Measurements from ENCODE around the gene ADAM29.
"Not testable (repeated sequence)": the region's sequence is repeated elsewhere in the genome, so short reads cannot be mapped to it uniquely, and the experiment has no call there.

Gene ADAM29

DNA sequence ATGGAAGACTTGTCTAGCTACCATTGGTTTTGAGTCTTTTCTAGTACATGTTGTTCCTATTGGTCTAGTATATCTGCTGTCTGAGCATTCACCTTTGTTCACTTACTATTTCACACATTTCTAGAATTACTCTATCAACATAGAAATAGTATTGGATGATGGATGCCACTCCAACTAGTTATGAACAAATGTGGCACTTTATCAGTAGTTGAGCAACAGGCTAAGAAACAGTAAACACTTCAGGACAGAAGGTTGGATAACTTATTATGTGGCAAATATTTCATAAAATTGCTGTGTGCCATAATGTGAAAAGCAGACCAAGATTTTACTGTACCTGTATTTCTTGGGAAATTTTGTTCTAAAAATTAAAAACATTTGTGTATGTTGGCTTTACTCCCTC lies 46.8 kb upstream of the ADAM29 start:
- H3K9me2 ChIP-seq (replicated peaks; ENCODE audit: insufficient read depth, low read length) = no peaks in the 10 kb centered on the region
- no peaks in the 10 kb centered on the region for H3K9me3 ChIP-seq (ENCODE audit: insufficient read depth, low read length)

DNA sequence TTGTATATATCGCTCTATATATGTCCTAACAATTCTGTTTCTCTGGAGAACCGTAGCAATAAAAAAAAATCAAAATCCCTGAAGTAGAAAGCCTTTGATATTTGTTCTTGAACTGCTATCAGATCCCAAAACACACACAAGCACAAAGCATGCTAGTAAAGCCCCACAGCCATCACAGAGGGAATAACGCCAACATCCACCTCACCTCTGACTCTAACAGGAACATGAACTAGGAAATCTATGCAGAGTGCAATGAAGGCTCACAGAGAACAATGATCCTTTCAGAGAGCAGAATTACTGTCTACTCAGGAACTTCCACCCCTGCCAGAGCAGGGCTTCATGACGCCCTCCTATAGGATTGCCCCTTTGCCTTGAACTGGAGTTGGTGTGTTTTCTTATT lies 45.0 kb upstream of the ADAM29 start:
- H3K79me2 ChIP-seq (ENCODE audit: insufficient read depth, low read length); H3K4me3 ChIP-seq (ENCODE audit: insufficient read depth, low read length, poor library complexity, severe bottlenecking); H3K9me2 ChIP-seq (replicated peaks; ENCODE audit: insufficient read depth, low read length); H3K9me3 ChIP-seq (ENCODE audit: insufficient read depth, low read length); H4K20me1 ChIP-seq (ENCODE audit: low read depth, low read length); H3K27me3 ChIP-seq (ENCODE audit: low read length): not testable (repeated sequence)
- peak overlapping the region; percentile 12 for H2AFZ ChIP-seq (ENCODE audit: low read depth, low read length, severe bottlenecking)
- peak overlapping the region; percentile 90; the same call in 1 of the 2 replicates for H3K27ac ChIP-seq (ENCODE audit: low read depth, low read length)
- peaks cover 11% of the 10 kb centered on the region for H3K36me3 ChIP-seq (ENCODE audit: low read length)
- peaks cover 24% of the 10 kb centered on the region for H3F3A ChIP-seq (ENCODE audit: insufficient read depth)
- peak overlapping the region; percentile 81 for H3K4me2 ChIP-seq (ENCODE audit: low read depth, low read length, poor library complexity, severe bottlenecking)
- peak overlapping the region; percentile 55 for H3K9ac ChIP-seq (ENCODE audit: low read length)

More for the DNA sequence above, 46.8 kb upstream of the ADAM29 start:
- TF ChIP-seq EZH2phosphoT487 (conservative IDR thresholded peaks at IDR 0.05; ENCODE audit: low read length) = no peak
- TF ChIP-seq, protein P1, sequence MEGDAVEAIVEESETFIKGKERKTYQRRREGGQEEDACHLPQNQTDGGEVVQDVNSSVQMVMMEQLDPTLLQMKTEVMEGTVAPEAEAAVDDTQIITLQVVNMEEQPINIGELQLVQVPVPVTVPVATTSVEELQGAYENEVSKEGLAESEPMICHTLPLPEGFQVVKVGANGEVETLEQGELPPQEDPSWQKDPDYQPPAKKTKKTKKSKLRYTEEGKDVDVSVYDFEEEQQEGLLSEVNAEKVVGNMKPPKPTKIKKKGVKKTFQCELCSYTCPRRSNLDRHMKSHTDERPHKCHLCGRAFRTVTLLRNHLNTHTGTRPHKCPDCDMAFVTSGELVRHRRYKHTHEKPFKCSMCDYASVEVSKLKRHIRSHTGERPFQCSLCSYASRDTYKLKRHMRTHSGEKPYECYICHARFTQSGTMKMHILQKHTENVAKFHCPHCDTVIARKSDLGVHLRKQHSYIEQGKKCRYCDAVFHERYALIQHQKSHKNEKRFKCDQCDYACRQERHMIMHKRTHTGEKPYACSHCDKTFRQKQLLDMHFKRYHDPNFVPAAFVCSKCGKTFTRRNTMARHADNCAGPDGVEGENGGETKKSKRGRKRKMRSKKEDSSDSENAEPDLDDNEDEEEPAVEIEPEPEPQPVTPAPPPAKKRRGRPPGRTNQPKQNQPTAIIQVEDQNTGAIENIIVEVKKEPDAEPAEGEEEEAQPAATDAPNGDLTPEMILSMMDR (IDR thresholded peaks at IDR 0.05; ENCODE audit: insufficient read depth, low read length, poor library complexity, severe bottlenecking) = no peak
- H4K20me1 ChIP-seq (ENCODE audit: low read depth, low read length) = no peaks in the 10 kb centered on the region
- peaks cover 11% of the 10 kb centered on the region for H3K36me3 ChIP-seq (ENCODE audit: low read length)
- no peak overlapping the region for H3K9ac ChIP-seq (ENCODE audit: low read length)
- peaks cover 14% of the 10 kb centered on the region for H3F3A ChIP-seq (ENCODE audit: insufficient read depth)
- peak overlapping the region; percentile 10 for H3K4me2 ChIP-seq (ENCODE audit: low read depth, low read length, poor library complexity, severe bottlenecking)
- H3K27me3 ChIP-seq (ENCODE audit: low read length) = no peaks in the 10 kb centered on the region
- no peak overlapping the region for H2AFZ ChIP-seq (ENCODE audit: low read depth, low read length, severe bottlenecking)
- H3K79me2 ChIP-seq (ENCODE audit: insufficient read depth, low read length) = no peaks in the 10 kb centered on the region
- H3K4me3 ChIP-seq (ENCODE audit: insufficient read depth, low read length, poor library complexity, severe bottlenecking) = no peak overlapping the region
- no peak overlapping the region for H3K27ac ChIP-seq (ENCODE audit: low read depth, low read length)

DNA sequence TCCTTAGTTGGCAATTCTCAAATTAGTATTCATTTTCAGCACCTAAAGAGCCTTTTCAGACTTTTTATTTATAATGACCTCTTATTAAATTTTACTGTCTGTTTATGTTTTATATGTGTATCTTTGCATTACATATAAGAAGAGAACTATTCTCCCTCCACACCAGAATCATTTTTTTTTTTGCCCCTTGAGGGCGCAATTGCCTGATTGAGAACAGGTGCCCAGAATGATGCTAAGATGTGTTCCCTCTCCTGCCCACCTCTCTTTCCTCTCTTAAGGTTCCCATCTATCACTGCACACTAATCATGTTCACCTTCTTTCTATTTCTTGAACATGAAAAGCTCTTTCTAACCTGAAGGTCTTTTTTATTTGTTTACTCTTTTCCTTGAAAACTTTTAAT lies 44.2 kb upstream of the ADAM29 start:
- H3K27me3 ChIP-seq (ENCODE audit: low read length) = no peaks in the 10 kb centered on the region
- peaks cover 29% of the 10 kb centered on the region for H3F3A ChIP-seq (ENCODE audit: insufficient read depth)
- H3K9me3 ChIP-seq (ENCODE audit: insufficient read depth, low read length) = no peaks in the 10 kb centered on the region
- peak overlapping the region; percentile 81 for H3K4me2 ChIP-seq (ENCODE audit: low read depth, low read length, poor library complexity, severe bottlenecking)
- H2AFZ ChIP-seq (ENCODE audit: low read depth, low read length, severe bottlenecking) = peak overlapping the region; percentile 50
- H3K4me3 ChIP-seq (ENCODE audit: insufficient read depth, low read length, poor library complexity, severe bottlenecking) = peak overlapping the region; percentile 38
- H3K79me2 ChIP-seq (ENCODE audit: insufficient read depth, low read length) = no peaks in the 10 kb centered on the region
- H3K36me3 ChIP-seq (ENCODE audit: low read length) = peaks cover 11% of the 10 kb centered on the region
- no peaks in the 10 kb centered on the region for H4K20me1 ChIP-seq (ENCODE audit: low read depth, low read length)
- peak overlapping the region; percentile 55 for H3K9ac ChIP-seq (ENCODE audit: low read length)
- H3K27ac ChIP-seq (ENCODE audit: low read depth, low read length) = peak overlapping the region; percentile 90
- TF ChIP-seq EZH2phosphoT487 (conservative IDR thresholded peaks at IDR 0.05; ENCODE audit: low read length) = no peak
- TF ChIP-seq, protein P1 (IDR thresholded peaks at IDR 0.05; ENCODE audit: insufficient read depth, low read length, poor library complexity, severe bottlenecking) = peak; percentile 68
- no peaks in the 10 kb centered on the region for H3K9me2 ChIP-seq (replicated peaks; ENCODE audit: insufficient read depth, low read length)

DNA sequence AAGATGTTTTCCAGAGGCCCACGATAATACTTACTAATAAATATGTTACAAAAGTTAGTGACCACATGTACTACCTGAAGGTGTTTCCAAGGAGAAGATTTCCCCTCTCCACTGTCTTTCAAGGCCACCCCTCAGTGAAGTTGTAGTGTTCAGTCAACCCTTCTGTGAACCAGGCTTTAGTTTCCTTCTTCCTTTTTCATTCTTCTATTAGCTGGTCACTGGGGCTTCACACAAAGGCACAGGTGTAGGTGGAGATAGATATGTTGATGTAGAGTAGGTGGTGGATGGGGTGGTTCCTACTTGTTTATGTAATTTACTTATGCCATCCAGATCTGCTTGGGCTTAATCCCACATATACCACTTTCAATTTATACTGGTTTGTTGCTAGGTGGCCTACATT lies 43.3 kb upstream of the ADAM29 start:
- Histone ChIP-seq H3K9me3 (ENCODE audit: insufficient read depth, low read length) (no peaks in the 10 kb centered on the region), H4K20me1 (ENCODE audit: low read depth, low read length) (no peaks in the 10 kb centered on the region), H3K27me3 (ENCODE audit: low read length) (no peaks in the 10 kb centered on the region), H3F3A (ENCODE audit: insufficient read depth) (peaks cover 29% of the 10 kb centered on the region), H3K9me2 (replicated peaks; ENCODE audit: insufficient read depth, low read length) (no peaks in the 10 kb centered on the region), H2AFZ (ENCODE audit: low read depth, low read length, severe bottlenecking) (peak overlapping the region; percentile 50), H3K4me3 (ENCODE audit: insufficient read depth, low read length, poor library complexity, severe bottlenecking) (peak overlapping the region; percentile 37), H3K27ac (ENCODE audit: low read depth, low read length) (peak overlapping the region; percentile 90), H3K79me2 (ENCODE audit: insufficient read depth, low read length) (no peaks in the 10 kb centered on the region), H3K9ac (ENCODE audit: low read length) (peak overlapping the region; percentile 55), H3K4me2 (ENCODE audit: low read depth, low read length, poor library complexity, severe bottlenecking) (peak overlapping the region; percentile 81), H3K36me3 (ENCODE audit: low read length) (peaks cover 10% of the 10 kb centered on the region)
- no peak for TF ChIP-seq EZH2phosphoT487 (conservative IDR thresholded peaks at IDR 0.05; ENCODE audit: low read length)
- TF ChIP-seq, protein P1 (IDR thresholded peaks at IDR 0.05; ENCODE audit: insufficient read depth, low read length, poor library complexity, severe bottlenecking) = no peak
